ENCODE data around the gene GRK7. TPM values are rescaled to one million over a fixed set of nuclear protein-coding genes. Genes with fewer than 3 reads are reported as not detected.

The GRK7 gene
- total and polyA plus RNA-seq, 2 of the 13 experiments (the other 11 are each of a cell fraction or from before 2014, with no cell fraction given): not detected

- TF ChIP-seq, protein P1, sequence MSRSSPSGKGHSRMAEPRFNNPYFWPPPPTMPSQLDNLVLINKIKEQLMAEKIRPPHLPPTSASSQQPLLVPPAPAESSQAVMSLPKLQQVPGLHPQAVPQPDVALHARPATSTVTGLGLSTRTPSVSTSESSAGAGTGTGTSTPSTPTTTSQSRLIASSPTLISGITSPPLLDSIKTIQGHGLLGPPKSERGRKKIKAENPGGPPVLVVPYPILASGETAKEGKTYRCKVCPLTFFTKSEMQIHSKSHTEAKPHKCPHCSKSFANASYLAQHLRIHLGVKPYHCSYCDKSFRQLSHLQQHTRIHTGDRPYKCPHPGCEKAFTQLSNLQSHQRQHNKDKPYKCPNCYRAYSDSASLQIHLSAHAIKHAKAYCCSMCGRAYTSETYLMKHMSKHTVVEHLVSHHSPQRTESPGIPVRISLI (CRISPR knock-in tag; IDR thresholded peaks at IDR 0.05; ENCODE audit: borderline replicate concordance): no peak
- TF ChIP-seq ZNF563 (CRISPR knock-in tag; IDR thresholded peaks at IDR 0.05): no peak
- TF ChIP-seq ZFX (CRISPR knock-in tag; IDR thresholded peaks at IDR 0.05; ENCODE audit: low read depth): no peak
- TF ChIP-seq MTF1 (CRISPR knock-in tag; IDR thresholded peaks at IDR 0.05): no peak
- TF ChIP-seq ZFY (CRISPR knock-in tag; IDR thresholded peaks at IDR 0.05): no peak
- TF ChIP-seq, protein P2, sequence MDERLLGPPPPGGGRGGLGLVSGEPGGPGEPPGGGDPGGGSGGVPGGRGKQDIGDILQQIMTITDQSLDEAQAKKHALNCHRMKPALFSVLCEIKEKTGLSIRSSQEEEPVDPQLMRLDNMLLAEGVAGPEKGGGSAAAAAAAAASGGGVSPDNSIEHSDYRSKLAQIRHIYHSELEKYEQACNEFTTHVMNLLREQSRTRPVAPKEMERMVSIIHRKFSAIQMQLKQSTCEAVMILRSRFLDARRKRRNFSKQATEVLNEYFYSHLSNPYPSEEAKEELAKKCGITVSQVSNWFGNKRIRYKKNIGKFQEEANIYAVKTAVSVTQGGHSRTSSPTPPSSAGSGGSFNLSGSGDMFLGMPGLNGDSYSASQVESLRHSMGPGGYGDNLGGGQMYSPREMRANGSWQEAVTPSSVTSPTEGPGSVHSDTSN (CRISPR knock-in tag; IDR thresholded peaks at IDR 0.05): no peak
These were observed 48.1 kb downstream of the GRK7 start (continued) for GRCh38 chr3:141811348-141811747.

DNA sequence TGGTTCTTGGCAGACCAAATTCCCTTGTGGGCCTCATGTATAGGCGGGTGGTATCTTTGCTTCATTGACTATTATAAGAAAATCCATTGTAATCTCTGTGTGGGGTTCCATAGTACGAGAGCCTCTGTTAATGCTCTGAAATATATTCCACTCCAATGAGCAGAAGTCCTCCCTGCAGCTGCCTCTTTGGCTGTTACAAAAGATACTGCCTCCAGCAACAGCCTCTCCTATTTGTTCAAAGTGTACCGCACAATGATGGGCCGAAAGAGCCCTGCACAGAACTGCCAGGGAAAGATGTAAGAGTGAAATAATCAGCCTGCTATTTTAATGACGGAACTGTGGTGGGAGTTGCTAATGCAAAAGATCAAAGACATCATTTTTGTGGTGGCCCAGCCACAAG lies 48.9 kb downstream of the GRK7 start:
- no peaks in the 10 kb centered on the region for H3K36me3 ChIP-seq (replicated peaks in 1 of 2; ENCODE audit: control insufficient read depth in 1 of 2, insufficient read depth in 2 of 2, low read length in 2 of 2)
- 41% methylated on average over 5 of the region's 5 CpGs for WGBS (ENCODE audit: low lambda C conversion rate)

More for the DNA sequence above, 48.9 kb downstream of the GRK7 start:
- H4K20me1 ChIP-seq (ENCODE audit: insufficient read depth, low read length): no peaks in the 10 kb centered on the region
- POLR2A ChIA-PET: no interaction called here
- no peak overlapping the region for H3K27ac ChIP-seq (ENCODE audit: extremely low read length, insufficient read depth, low read length)
- no peak for FAIRE-seq
- no peaks in the 10 kb centered on the region for H3K79me2 ChIP-seq (ENCODE audit: insufficient read depth, low read length)
- no peak for ATAC-seq
- no peaks in the 10 kb centered on the region for H3K9me3 ChIP-seq (ENCODE audit: low read length)
- H3K27me3 ChIP-seq (ENCODE audit: control insufficient read depth in 1 of 2, insufficient read depth in 2 of 2, low read length in 2 of 2): peaks cover 2 to 11% of the 10 kb centered on the region in 2 experiments; a peak in 2 of 5 replicates
- intact Hi-C loops (cut with micrococcal nuclease; ENCODE audit: unreplicated experiment): loop anchor here (10.0 kb wide), 1 partner anchor 1283 kb away; no protein-coding TSS in a partner anchor
- H3K4me3 ChIP-seq (replicated peaks in 1 of 3; ENCODE audit: insufficient read depth in 1 of 3, low read depth in 2 of 3, low read length in 3 of 3): no peak overlapping the region
- no peak overlapping the region for H2AFZ ChIP-seq (ENCODE audit: low read length)
- CTCF ChIA-PET (ENCODE audit: low intra/inter-chr PET ratio, low total read pairs): no interaction called here
- in situ Hi-C loops (cut with HindIII; ENCODE audit: extremely low pct_ligation_motif_present, low pct_unique_long_range_greater_than_20kb): no loop called here
- TF ChIP-seq HNRNPUL1 (IDR thresholded peaks at IDR 0.05; ENCODE audit: low read depth, low read length) (no peak), ZNF513 (CRISPR knock-in tag; conservative IDR thresholded peaks at IDR 0.05) (no peak), ZNF292 (CRISPR knock-in tag; IDR thresholded peaks at IDR 0.05; ENCODE audit: borderline replicate concordance, low read depth) (no peak), SCMH1 (CRISPR knock-in tag; IDR thresholded peaks at IDR 0.05; ENCODE audit: borderline replicate concordance) (no peak), ZNF17 (CRISPR knock-in tag; IDR thresholded peaks at IDR 0.05) (no peak), CBX5 (CRISPR knock-in tag; IDR thresholded peaks at IDR 0.05; ENCODE audit: borderline replicate concordance) (no peak), MYC (CRISPR knock-in tag; IDR thresholded peaks at IDR 0.05; ENCODE audit: borderline replicate concordance) (no peak), HES4 (CRISPR knock-in tag; IDR thresholded peaks at IDR 0.05; ENCODE audit: borderline replicate concordance) (no peak), EHMT2 (IDR thresholded peaks at IDR 0.05; ENCODE audit: borderline replicate concordance, low read depth, low read length) (no peak), ZNF160 (CRISPR knock-in tag; IDR thresholded peaks at IDR 0.05) (no peak), ZBTB1 (CRISPR knock-in tag; IDR thresholded peaks at IDR 0.05; ENCODE audit: borderline replicate concordance) (no peak), ZNF777 (CRISPR knock-in tag; IDR thresholded peaks at IDR 0.05) (no peak), SRSF1 (optimal IDR thresholded peaks at IDR 0.05; ENCODE audit: low read depth, low read length) (no peak)
- TF ChIP-seq, protein P3, sequence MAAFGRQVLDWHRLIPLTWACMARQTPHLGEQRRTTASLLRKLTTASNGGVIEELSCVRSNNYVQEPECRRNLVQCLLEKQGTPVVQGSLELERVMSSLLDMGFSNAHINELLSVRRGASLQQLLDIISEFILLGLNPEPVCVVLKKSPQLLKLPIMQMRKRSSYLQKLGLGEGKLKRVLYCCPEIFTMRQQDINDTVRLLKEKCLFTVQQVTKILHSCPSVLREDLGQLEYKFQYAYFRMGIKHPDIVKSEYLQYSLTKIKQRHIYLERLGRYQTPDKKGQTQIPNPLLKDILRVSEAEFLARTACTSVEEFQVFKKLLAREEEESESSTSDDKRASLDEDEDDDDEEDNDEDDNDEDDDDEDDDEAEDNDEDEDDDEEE (CRISPR knock-in tag; IDR thresholded peaks at IDR 0.05): no peak
- no TSS peak for BruUV-seq (replicated peaks)
- no peak overlapping the region for H3K9ac ChIP-seq (ENCODE audit: insufficient read depth, low read depth, low read length)
- DNase-seq (ENCODE audit: low spot score): no peak
- no peaks in the 10 kb centered on the region for H3K4me1 ChIP-seq (ENCODE audit: insufficient read depth, low read length)
- H3K4me2 ChIP-seq (ENCODE audit: low read depth, low read length): no peak overlapping the region
